Superior temporal gyrus (tissue), 1 donor: Measurements from ENCODE around the gene MYOF.

Experiments
- DNase-seq: peaks from one replicate; pipeline ENCODE4 v3.0.0-alpha.2; 2016; ENCODE audit errors: extremely low spot score

Gene MYOF, protein sequence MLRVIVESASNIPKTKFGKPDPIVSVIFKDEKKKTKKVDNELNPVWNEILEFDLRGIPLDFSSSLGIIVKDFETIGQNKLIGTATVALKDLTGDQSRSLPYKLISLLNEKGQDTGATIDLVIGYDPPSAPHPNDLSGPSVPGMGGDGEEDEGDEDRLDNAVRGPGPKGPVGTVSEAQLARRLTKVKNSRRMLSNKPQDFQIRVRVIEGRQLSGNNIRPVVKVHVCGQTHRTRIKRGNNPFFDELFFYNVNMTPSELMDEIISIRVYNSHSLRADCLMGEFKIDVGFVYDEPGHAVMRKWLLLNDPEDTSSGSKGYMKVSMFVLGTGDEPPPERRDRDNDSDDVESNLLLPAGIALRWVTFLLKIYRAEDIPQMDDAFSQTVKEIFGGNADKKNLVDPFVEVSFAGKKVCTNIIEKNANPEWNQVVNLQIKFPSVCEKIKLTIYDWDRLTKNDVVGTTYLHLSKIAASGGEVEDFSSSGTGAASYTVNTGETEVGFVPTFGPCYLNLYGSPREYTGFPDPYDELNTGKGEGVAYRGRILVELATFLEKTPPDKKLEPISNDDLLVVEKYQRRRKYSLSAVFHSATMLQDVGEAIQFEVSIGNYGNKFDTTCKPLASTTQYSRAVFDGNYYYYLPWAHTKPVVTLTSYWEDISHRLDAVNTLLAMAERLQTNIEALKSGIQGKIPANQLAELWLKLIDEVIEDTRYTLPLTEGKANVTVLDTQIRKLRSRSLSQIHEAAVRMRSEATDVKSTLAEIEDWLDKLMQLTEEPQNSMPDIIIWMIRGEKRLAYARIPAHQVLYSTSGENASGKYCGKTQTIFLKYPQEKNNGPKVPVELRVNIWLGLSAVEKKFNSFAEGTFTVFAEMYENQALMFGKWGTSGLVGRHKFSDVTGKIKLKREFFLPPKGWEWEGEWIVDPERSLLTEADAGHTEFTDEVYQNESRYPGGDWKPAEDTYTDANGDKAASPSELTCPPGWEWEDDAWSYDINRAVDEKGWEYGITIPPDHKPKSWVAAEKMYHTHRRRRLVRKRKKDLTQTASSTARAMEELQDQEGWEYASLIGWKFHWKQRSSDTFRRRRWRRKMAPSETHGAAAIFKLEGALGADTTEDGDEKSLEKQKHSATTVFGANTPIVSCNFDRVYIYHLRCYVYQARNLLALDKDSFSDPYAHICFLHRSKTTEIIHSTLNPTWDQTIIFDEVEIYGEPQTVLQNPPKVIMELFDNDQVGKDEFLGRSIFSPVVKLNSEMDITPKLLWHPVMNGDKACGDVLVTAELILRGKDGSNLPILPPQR (N-terminal part only)

DNA sequence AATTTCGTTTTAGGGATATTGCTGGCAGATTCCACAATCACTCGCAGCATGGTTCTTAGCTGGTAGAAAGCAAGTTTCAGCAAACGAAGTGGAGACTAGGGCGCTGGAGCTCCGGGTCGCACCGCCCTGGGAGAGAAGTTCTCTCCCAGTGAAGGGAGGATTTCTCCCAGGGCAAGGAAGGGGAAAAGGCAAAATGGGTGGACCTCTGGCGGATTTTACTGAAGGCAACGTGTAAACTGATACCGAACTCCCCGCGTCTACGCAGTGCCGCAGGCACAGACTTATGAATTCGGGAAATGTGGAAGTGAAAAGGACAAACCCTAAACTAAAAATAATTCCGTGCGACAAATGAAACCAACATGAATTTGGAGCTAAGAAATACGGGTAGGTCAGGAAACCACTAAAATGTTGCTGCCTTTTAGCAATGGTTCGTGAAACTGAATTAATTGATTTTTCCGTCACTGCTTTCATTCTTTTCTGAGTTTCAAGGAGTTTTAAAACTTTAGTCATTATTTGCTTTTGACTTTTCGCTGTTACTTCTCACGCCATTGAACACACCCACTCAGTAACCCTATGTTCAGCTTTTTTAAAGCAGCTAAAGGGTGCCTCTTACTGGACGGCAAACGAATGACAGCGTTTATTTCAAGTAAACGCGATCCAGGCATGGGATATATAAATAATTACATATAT lies at the start of gene MYOF:
Gene MYOF, minus strand, starts transcription at position 190 of the 690 bp plus-strand sequence. Its CDS starts 140 bp downstream, at position 50.
- peak; percentile 80 for DNase-seq

DNA sequence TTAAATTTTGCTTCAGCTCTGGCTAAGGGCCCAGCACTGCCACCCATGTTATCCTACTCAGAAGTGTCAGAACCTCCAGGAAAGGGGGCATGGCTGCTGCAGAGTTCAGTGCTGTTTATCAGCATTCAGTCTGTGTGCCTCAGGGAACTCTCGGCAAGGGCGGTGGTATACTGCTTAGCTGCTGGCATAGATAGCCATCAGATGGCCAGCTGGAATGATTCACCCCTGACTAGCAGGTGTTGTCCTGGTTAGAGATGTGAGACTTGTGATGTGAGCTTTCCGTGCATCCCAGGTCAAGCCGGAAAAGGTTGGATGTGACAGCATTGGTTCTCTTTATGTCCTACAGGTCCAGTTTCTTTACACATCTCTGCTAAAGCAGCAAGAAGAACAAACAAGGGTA lies 36.4 kb upstream of the MYOF start:
- no peak for DNase-seq

DNA sequence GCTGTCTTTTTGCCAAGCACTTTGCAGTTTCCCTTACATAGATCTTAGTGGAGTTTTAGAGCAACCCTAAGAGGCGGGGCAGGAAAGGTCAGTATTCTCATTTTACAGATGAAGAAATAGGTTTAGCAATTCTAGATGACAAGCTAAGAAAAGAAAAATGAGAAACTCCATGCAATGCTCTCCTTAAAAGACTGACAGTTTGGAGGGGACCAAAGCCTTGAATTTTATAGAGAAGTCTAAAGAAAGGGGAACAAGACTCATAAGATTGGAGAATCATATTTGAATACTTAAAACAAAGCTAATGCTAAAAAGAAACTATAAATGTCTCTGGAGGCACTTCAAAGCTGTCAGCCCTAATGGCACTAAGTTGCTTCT lies 33.9 kb upstream of the MYOF start:
- DNase-seq = no peak

DNA sequence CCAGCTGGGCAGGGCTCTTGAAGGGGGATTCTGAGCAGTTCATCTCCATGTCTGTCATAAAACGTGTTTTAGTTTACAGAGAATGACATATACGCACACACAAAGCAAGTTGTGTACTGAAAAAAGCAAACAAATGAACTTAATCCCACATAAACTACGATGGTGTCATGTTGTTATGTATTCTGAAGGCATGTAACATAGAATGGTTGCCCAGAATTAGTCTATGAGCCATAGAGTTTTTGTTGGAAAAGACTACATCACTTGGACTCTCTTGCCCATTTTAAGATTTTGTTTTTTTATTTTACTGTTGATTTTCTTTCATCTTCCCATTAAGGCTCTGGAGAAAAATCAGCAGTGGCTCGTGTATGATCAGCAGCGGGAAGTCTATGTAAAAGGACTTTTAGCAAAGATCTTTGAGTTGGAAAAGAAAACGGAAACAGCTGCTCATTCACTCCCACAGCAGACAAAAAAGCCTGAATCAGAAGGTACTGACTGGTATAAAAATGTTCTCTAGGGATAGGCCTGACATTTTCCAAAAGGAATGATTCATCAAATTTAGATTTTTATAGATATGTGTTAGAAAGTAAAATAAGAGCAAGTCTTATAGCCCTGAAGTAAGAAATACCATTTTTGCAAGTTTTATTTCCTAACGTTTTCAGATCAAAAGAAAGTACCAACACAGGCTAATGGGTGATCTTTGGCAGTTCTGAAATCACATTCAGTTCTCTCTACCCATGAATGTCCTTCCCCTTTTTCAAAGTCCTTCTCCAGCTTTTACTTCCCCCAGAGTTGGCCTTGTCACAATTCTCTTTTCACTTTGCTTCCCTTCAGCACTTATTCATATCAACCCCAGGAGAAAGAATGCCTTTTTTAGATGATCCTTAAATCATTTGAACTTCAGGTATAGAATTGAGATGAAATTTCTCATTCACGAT lies 33.2 kb upstream of the MYOF start:
- peak; percentile 67 for DNase-seq

DNA sequence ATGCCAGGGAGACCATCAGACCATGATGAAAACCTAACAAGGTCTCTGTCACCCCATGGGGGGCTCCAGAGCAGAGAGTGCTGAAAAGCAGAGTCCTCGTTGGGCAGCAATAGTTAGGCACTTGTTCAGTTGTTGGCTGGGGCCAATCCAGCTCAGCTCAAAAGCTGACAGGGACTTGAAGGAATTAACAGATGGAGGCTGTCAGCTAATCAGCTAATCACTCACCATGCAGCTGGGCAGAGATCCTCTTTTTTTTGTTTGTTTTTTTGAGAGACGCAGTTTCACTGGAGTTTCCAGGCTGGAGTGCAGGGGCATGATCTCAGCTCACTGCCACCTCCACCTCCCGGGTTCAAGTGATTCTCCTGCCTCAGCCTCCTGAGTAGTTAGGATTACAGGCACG lies 32.4 kb upstream of the MYOF start:
- no peak for DNase-seq

DNA sequence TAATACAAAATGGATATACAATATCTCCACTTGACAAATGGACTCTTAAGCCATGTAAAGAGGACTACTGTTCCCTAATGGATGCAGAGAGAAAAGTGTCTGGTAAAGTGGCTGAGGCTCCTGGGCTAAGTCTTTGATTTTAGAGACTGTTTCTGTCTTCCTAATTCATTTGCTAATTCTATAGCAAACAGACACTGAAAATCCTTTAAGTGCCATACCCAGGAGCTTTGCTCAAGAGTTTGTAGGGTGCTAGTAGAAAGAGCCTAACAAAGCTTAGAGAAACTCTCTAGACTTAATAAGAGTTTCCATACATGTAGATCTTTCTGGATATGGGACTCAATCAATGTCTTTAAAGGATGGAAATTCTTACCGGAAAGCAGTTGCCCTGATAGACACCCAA lies 31.0 kb upstream of the MYOF start:
- peak; percentile 7 for DNase-seq

DNA sequence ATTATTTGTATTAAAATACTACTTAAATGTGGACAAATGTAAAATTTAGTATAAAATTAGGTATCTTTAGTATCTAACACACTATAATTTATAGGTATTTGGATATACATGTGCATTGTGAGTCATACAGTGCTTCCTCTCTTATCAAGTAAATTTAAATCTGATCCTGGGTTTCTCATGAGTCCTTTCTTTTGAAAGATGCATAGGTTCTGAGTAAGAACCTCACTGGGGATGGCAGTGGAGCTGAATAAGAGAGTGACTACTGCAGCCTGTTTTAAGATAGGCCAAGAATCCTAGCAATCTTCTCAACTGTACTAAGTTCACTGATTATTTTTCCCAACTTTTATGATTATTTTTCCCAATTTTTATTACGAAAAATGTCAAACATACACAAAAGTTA lies 30.4 kb upstream of the MYOF start:
- no peak for DNase-seq

DNA sequence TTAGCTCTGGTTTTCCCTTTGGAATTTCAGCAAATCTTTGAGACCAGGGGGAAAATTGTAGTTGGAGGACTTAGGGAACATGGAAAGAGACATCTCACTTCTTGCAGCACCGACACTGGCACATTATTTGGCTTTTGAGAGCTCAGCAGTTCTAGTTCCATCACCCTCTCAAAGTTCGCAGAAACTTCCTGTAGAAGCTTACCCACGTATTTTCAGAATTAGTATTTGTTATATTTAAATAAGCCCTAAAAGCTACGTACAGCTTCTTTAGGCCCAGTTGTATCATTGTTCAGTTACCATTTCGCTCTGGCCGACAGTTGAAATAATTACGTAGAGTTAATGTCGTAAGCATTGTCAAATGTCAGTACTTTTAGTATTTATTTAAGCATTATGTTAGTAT lies 27.7 kb upstream of the MYOF start:
- no peak for DNase-seq

DNA sequence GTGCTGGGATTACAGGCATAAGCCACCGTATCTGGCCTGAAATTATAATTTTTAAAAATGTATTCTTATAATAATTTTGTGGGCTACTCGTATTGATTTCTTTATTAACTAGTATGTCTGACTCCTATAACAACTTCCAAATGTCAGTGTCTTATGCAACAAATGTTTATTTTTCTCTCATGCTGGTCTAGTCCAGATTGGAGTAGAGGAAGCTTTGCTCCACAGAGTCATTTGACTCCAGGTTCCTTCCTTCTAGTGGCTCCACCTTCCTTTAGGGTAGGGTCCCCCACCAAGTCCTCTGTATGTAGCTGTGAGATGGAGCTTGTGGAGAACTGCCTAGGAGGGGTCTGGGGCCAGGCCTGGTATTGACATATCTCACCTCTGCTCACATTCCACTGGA lies 22.9 kb upstream of the MYOF start:
- DNase-seq = no peak

DNA sequence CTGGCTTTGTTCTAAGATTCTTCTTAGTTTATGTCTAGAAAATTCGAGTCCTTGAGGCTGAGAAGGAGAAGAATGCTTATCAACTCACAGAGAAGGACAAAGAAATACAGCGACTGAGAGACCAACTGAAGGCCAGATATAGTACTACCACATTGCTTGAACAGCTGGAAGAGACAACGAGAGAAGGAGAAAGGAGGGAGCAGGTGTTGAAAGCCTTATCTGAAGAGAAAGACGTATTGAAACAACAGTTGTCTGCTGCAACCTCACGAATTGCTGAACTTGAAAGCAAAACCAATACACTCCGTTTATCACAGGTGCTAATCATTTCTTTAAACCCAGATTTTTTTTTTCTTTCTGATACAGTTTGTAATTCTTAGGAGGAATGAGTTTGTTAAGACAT lies 20.9 kb upstream of the MYOF start:
- no peak for DNase-seq

DNA sequence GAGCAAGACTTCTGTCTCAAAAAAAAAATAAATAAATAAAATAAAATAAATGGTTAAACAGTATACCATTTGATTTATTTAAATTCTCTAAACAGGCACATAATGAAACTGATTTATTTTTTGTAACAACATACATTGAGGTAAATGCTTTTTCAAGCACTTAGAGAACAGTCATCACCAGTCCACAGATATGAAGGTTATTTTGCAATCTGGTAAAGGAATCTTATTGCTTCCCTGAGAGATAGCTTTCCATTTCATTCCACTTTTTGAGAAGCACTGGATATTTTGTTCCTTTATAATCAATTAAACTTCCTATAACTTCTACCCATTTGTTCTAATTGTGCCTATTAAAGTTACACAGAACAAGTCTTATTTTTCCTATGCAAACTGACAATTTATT lies 19.5 kb upstream of the MYOF start:
- DNase-seq = no peak

DNA sequence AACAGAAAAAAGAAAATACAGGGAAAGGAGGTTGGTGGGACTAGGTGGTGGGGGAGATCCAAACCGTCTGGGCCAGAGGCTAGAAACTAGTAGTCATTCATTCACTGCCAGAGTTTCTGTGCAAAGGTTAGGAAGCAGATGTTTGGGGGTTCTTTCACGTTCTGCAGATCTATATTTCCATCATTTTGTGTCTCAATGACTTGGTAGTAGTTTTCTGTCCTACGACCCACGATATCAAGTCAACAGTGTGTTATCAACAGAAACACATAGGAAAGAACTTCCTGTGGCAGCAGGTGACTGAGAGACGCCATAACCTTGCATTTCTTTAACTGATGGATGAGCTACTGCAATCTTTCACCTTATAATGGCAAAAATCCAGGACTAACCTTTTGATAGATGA lies 16.0 kb upstream of the MYOF start:
- no peak for DNase-seq

DNA sequence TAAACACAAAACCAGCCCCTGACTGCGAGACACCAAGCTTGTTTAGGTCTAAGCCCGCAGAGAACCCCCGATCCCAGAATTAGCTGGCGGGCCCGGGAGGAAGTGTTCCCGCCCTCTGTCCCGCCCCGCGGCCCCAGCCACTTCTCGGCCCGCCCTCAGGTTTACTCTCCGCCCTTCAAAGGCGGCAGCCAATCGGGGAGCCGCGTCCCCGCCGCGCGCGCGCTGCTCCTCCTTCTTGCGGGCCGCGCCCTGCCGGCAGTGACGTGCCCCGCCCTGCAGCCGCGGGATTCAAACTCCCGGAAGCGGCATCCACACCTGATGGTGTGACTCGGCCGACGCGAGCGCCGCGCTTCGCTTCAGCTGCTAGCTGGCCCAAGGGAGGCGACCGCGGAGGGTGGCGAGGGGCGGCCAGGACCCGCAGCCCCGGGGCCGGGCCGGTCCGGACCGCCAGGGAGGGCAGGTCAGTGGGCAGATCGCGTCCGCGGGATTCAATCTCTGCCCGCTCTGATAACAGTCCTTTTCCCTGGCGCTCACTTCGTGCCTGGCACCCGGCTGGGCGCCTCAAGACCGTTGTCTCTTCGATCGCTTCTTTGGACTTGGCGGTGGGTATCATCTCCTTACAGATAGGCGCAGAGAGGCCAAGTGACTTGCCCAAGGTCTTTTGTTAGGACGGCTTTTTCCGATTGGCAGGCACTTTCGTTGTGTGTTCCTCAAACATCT lies 14.3 kb upstream of the MYOF start, which contains the start of gene CEP55:
Gene CEP55, plus strand, starts transcription at position 291 of the 720 bp plus-strand sequence. CDS start 3,440 bp downstream, outside the sequence.
- peak; percentile 89 for DNase-seq

DNA sequence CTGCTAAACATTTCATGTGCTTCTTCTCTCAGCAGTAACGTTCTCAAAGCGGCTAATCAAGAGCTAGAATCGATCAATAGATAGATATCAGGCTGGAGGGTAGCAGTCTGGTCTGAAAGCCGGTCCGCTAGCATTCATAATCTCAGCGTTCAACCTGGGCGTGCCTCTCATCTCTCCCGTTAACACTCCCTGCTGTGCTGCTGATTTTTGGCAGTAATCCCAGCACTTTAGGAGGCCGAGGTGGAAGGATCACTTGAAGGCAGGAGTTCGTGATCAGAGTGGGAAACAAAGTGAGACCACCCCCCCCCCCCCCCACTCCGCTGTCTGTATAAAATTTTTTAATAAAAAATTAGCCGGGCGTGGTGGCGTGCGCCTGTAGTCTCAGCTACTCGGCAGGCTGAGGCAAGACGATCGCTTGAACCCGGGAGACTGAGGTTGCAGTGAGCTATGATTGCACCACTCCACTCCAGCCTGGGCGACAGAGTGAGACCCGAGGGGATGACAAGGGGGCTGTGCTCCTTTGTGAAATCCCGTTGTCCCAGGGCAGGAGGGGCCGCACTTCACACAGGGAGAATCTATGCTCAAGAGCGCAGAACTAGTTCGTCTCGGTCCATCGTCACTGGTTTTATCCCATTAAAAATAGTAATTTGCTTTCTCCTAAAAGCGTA lies 13.7 kb upstream of the MYOF start:
- no peak for DNase-seq

DNA sequence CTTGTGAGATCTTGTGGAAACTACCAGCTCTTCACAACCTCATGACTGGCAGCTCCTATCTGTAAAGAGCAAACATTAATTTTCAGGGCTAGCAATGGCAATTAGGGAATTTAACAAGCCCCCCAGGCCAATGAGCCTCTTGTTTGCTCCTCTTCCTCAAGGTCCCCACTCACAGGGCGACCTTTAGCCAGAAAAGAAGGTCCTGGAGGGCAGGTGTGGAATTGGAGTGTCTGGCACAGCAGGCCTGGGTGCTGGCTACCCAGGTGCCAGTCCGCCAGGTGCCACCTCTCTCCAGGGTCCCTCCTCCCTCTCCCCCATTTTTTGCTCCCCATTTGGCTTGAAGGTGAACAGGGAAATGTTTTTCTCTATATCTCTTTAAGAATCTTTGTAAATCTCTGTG lies 12.4 kb upstream of the MYOF start:
- no peak for DNase-seq

DNA sequence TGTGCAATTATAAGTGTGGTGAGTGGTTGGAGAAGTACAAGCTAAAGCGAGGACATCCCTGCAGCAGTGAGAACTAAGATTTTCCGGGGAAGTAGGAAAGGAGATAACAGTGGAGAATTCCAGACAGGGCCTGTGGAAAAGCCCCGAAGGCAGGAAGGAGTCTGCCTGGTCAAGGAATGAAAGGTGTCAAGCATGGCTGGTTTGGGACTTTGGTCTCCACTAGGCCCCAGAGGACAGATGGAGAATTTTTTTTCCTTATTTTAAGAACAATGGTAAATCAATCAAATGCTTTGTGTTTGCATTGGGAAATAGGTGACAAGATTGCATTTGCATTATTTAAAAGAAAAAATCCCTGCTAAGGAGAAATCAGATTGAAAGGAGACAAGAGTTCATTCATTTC lies 11.0 kb upstream of the MYOF start:
- no peak for DNase-seq

DNA sequence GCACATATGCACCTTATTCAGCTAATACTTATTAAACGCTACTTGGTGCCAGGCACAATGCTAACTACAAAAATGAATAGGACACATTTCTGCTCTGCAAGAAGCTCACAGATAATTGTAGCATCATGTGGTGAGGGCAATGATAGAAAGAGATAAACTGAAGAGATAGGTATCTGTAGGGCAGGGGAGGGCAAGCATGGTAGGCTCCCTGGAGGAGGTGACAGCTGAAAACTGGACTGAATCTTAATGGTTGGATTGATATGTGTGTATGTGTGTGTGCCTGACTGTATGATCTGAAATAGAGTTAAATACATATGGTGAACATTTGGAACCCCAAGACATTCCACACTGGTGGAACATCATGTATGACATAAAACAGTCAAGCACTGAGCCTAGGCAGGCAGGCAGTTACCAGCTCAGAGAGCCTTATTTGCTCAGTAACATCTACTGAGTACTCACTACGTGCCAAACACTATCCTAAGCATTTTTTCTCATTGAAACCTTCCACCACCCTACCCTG lies 9.5 kb upstream of the MYOF start:
- DNase-seq = no peak

DNA sequence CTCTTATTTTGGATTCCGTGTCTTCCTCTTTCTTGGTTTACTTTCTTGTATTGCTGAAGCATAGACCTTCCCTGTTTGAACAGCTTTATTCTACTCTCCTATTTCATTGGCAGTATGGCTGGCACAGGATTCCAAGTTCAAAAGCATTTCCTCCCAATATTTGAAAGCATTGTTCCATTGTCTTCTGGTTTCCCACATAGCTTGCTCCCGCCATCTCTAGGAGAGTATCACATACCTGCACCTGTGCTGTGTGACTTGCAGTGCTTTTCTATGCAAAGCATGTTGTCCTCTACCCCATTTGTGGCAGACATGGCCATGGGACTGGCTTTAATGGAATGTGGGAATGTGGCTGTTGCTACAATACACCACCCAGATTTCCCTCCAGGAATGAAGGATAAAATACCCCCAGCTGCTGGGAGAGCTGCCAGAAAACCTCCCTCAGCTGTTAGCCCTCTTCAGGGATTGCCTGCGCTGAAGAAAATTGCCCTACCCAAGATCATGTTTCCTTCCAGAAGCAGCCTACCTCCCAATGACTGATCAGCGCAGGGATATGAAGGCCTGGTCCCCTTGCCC lies 6.9 kb upstream of the MYOF start:
- no peak for DNase-seq
